Body of pancreas (tissue), 4 donors: ENCODE data around the gene TOMM5.

Source experiments
- POLR2A ChIP-seq, 3 donors: fragments of 450-650 bp; IDR thresholded peaks; one replicate each; pipeline ENCODE4 v1.6.1; 2016; ENCODE audit warnings: antibody characterized with exemption in 3 of 3, mild to moderate bottlenecking in 2 of 3
- TF ChIP-seq, protein P1 (sequence below), 7 experiments: fragments of 450-650 bp in 4 of 7; fragments of 200-600 bp in 3 of 7; sonication (generic) in 3 of 7; IDR thresholded peaks; one replicate each; pipeline ENCODE4 v1.5.1; 2016 to 2019; ENCODE audit warnings: antibody characterized with exemption in 7 of 7

DNA sequence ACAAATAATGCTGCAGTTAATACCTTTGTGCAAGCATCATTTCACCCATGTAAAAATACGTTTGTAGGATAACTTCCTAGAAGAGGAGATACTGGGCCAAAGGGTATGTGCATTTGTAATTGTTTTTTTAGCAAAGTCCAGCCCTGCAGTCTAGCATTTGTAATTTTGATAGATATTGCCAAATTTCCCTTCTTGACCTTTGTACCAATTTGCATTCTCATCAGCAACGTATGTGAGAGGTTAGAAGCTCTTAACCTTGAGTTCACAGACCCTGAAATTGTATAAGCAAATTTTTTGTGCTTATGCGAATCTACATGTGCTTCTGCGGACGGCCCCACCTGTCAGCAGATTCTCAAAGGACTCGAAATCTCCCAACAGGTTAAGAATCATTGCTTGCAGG lies 18.6 kb upstream of the TOMM5 start:
- TF ChIP-seq, protein P1, sequence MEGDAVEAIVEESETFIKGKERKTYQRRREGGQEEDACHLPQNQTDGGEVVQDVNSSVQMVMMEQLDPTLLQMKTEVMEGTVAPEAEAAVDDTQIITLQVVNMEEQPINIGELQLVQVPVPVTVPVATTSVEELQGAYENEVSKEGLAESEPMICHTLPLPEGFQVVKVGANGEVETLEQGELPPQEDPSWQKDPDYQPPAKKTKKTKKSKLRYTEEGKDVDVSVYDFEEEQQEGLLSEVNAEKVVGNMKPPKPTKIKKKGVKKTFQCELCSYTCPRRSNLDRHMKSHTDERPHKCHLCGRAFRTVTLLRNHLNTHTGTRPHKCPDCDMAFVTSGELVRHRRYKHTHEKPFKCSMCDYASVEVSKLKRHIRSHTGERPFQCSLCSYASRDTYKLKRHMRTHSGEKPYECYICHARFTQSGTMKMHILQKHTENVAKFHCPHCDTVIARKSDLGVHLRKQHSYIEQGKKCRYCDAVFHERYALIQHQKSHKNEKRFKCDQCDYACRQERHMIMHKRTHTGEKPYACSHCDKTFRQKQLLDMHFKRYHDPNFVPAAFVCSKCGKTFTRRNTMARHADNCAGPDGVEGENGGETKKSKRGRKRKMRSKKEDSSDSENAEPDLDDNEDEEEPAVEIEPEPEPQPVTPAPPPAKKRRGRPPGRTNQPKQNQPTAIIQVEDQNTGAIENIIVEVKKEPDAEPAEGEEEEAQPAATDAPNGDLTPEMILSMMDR (IDR thresholded peaks at IDR 0.05) = no peak
- no peak for TF ChIP-seq POLR2A (IDR thresholded peaks at IDR 0.05)
